GM23338 (cell line): ENCODE results near the gene RGS21. TPM values are rescaled to one million over a fixed set of nuclear protein-coding genes. Genes with fewer than 3 reads are reported as not detected.

ENCODE experiments used
- ATAC-seq: fragments of 200-7000 bp; cut with Tn5 transposase; 3 replicates; pipeline ENCODE4 v1.9.1; 2020
- DNase-seq: peaks from one replicate; pipeline ENCODE4 v3.0.0-alpha.2; 2015; ENCODE audit warnings: low spot score
- H2AFZ ChIP-seq: fragments of 200-600 bp; sonication (generic); 2 replicates; pipeline ENCODE4 v1.8.0; 2016; ENCODE audit warnings: antibody characterized with exemption, mild to moderate bottlenecking, moderate library complexity
- H3F3A ChIP-seq: fragments of 200-600 bp; sonication (generic); replicated peaks from 2 replicates; pipeline ENCODE4 v1.8.0; 2017; ENCODE audit warnings: antibody characterized with exemption, mixed run types, low read depth
- H3K27ac ChIP-seq: fragments of 200-600 bp; sonication (generic); 2 replicates; pipeline ENCODE4 v1.6.1; 2016; ENCODE audit warnings: low read depth
- H3K27me3 ChIP-seq: fragments of 200-600 bp; sonication (generic); 2 replicates; pipeline ENCODE4 v1.8.0; 2016; ENCODE audit warnings: mild to moderate bottlenecking, mixed run types, moderate library complexity; ENCODE audit not compliant: insufficient read depth
- H3K36me3 ChIP-seq: fragments of 200-600 bp; sonication (generic); 2 replicates; pipeline ENCODE4 v1.8.0; 2016; ENCODE audit warnings: mild to moderate bottlenecking; ENCODE audit not compliant: insufficient read depth
- H3K4me1 ChIP-seq: fragments of 200-600 bp; sonication (generic); 2 replicates; pipeline ENCODE4 v1.8.0; 2016; ENCODE audit warnings: mild to moderate bottlenecking, moderate library complexity; ENCODE audit not compliant: insufficient read depth
- H3K4me2 ChIP-seq: fragments of 200-600 bp; sonication (generic); 2 replicates; pipeline ENCODE4 v1.7.1; 2017; ENCODE audit warnings: mixed run types
- H3K4me3 ChIP-seq: fragments of 200-600 bp; sonication (generic); 2 replicates; pipeline ENCODE4 v1.6.1; 2016; ENCODE audit warnings: mixed run types
- H3K79me2 ChIP-seq: fragments of 200-600 bp; sonication (generic); replicated peaks from 2 replicates; pipeline ENCODE4 v1.8.0; 2017; ENCODE audit warnings: mild to moderate bottlenecking; ENCODE audit not compliant: insufficient read depth
- H3K9me2 ChIP-seq: fragments of 200-600 bp; sonication (generic); 2 replicates; pipeline ENCODE4 v1.8.0; 2017; ENCODE audit not compliant: insufficient read depth
- H4K20me1 ChIP-seq: fragments of 200-600 bp; sonication (generic); replicated peaks from 2 replicates; pipeline ENCODE4 v1.8.0; 2017; ENCODE audit warnings: mild to moderate bottlenecking; ENCODE audit not compliant: insufficient read depth
- H3K27ac Mint-ChIP-seq: 2 replicates; pipeline ENCODE4 v1.8.0; 2020; ENCODE audit warnings: inconsistent platforms, mild to moderate bottlenecking, moderate library complexity, mixed read lengths
- H3K27me3 Mint-ChIP-seq: 3 replicates; pipeline ENCODE4 v1.8.0; 2022; ENCODE audit warnings: low read depth, mild to moderate bottlenecking, moderate library complexity, mixed read lengths, inconsistent platforms; ENCODE audit not compliant: insufficient read depth, poor library complexity
- H3K36me3 Mint-ChIP-seq: 3 replicates; pipeline ENCODE4 v1.8.0; 2021; ENCODE audit warnings: low read depth, mild to moderate bottlenecking, inconsistent platforms, moderate library complexity, mixed read lengths
- H3K4me1 Mint-ChIP-seq: 3 replicates; pipeline ENCODE4 v1.8.0; 2020; ENCODE audit warnings: mild to moderate bottlenecking, inconsistent platforms, mixed read lengths
- H3K4me3 Mint-ChIP-seq: 3 replicates; pipeline ENCODE4 v1.8.0; 2021; ENCODE audit warnings: moderate library complexity, mild to moderate bottlenecking, inconsistent platforms, mixed read lengths
- H3K9me3 Mint-ChIP-seq: 3 replicates; pipeline ENCODE4 v1.8.0; 2020; ENCODE audit warnings: moderate library complexity, mild to moderate bottlenecking, inconsistent platforms, mixed read lengths
- CREB1 ChIP-seq: fragments of 250-450 bp; sonication (Bioruptor Pico); IDR thresholded peaks from 2 replicates; pipeline ENCODE4 v1.5.0; 2020; ENCODE audit warnings: low read depth, mild to moderate bottlenecking, moderate library complexity
- EZH2 ChIP-seq: fragments of 200-600 bp; sonication (generic); IDR thresholded peaks from one replicate; pipeline ENCODE4 v1.8.0; 2017; ENCODE audit warnings: antibody characterized with exemption, mild to moderate bottlenecking, low read depth; ENCODE audit not compliant: unreplicated experiment
- EZH2phosphoT487 ChIP-seq: fragments of 200-600 bp; sonication (generic); IDR thresholded peaks from one replicate; pipeline ENCODE4 v1.8.1; 2018; ENCODE audit warnings: antibody characterized with exemption; ENCODE audit not compliant: unreplicated experiment
- JUNB ChIP-seq: IDR thresholded peaks from one replicate; pipeline ENCODE4 v1.6.1; 2016; ENCODE audit warnings: antibody characterized with exemption; ENCODE audit not compliant: unreplicated experiment
- NANOG ChIP-seq: IDR thresholded peaks from 2 replicates; pipeline ENCODE4 v1.6.1; 2016; ENCODE audit warnings: antibody characterized with exemption, borderline replicate concordance
- POLR2AphosphoS5 ChIP-seq: IDR thresholded peaks from 2 replicates; pipeline ENCODE4 v1.6.1; 2016; ENCODE audit warnings: antibody characterized with exemption, low read depth
- STAT1 ChIP-seq: IDR thresholded peaks from one replicate; pipeline ENCODE4 v1.6.1; 2016; ENCODE audit warnings: antibody characterized with exemption; ENCODE audit not compliant: unreplicated experiment
- ZNF114 ChIP-seq: fragments of 250-450 bp; sonication (Bioruptor Pico); IDR thresholded peaks from 2 replicates; pipeline ENCODE4 v1.5.0; 2020; ENCODE audit warnings: mild to moderate bottlenecking, moderate library complexity
- ZNF331 ChIP-seq: fragments of 250-450 bp; sonication (Bioruptor Pico); IDR thresholded peaks from 2 replicates; pipeline ENCODE4 v1.5.0; 2020; ENCODE audit warnings: low read depth, mild to moderate bottlenecking, moderate library complexity
- polyA plus RNA-seq: library from polyadenylated mRNA; unstranded; fragments of >200 nt; fragmentation: Nextera tagmentation; extraction: Ambion mirVana; gene quantifications from 2 replicates; pipeline ENCODE4 v1.2.1, GENCODE V29; 2016
- total RNA-seq: library from RNA; depleted of rRNA; stranded (reverse); fragments of >200 nt; shearing (Covaris generic); gene quantifications from 2 replicates; pipeline ENCODE4 v1.2.3, GENCODE V29; 2014
- TF ChIP-seq, protein P1 (sequence below): IDR thresholded peaks from 2 replicates; pipeline ENCODE4 v1.6.1; 2016; ENCODE audit warnings: antibody characterized with exemption
- TF ChIP-seq, protein P2 (sequence below): fragments of 250-450 bp; sonication (Bioruptor Pico); IDR thresholded peaks from 2 replicates; pipeline ENCODE4 v1.5.0; 2020; ENCODE audit warnings: mild to moderate bottlenecking, moderate library complexity
- TF ChIP-seq, protein P3 (sequence below), 2 experiments: fragments of 200-600 bp in 1 of 2; sonication (generic) in 1 of 2; conservative IDR thresholded peaks; 2 replicates each; pipeline versions ENCODE4 v1.5.1 to v1.6.1; 2016 to 2017; ENCODE audit warnings: antibody characterized with exemption in 2 of 2, low read depth in 2 of 2, mild to moderate bottlenecking in 2 of 2, moderate library complexity in 1 of 2
- TF ChIP-seq, protein P4 (sequence below): IDR thresholded peaks from one replicate; pipeline ENCODE4 v1.6.1; 2018; ENCODE audit warnings: antibody characterized with exemption; ENCODE audit not compliant: unreplicated experiment

RGS21 gene
- total and polyA plus RNA-seq, 2 experiments from 2014 or later: not detected

DNA sequence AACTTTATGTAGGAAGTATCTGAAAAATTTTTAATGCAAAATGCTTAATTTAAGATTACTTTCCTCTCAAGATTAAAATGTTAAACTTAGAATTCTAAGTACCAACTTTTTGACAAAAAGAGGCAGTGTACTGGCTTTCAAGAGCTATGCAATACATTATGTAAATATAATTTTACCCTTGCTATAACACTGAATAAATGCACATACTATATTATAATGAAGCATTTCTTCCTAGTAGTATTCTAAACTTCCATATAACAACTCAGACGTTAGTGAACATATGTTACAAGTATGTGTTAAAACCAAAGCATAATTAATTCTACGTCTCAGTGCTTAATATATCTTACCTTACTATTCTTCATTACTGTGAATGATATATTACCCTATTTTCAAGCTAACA, 58.5 kb downstream of the RGS21 start:
- no peaks in the 10 kb centered on the region for H3K27me3 ChIP-seq
- H3K36me3 ChIP-seq: no peaks in the 10 kb centered on the region

More for the DNA sequence above, 58.5 kb downstream of the RGS21 start:
- Histone ChIP-seq H3K79me2 (no peaks in the 10 kb centered on the region), H2AFZ (no peak overlapping the region), H3K4me3 (no peak overlapping the region), H3F3A (no peaks in the 10 kb centered on the region), H4K20me1 (no peaks in the 10 kb centered on the region), H3K4me2 (no peak overlapping the region), H3K27ac (no peak overlapping the region), H3K4me1 (peaks cover 39% of the 10 kb centered on the region), H3K9me2 (no peaks in the 10 kb centered on the region)
- peaks cover 31% of the 10 kb centered on the region for H3K4me1 Mint-ChIP-seq
- no peaks in the 10 kb centered on the region for H3K27me3 Mint-ChIP-seq
- TF ChIP-seq JUNB (no peak), STAT1 (no peak), ZNF114 (CRISPR knock-in tag) (no peak), CREB1 (CRISPR knock-in tag) (no peak), POLR2AphosphoS5 (no peak), NANOG (no peak), ZNF331 (CRISPR knock-in tag) (no peak), EZH2phosphoT487 (no peak), EZH2 (no peak)
- TF ChIP-seq, protein P1, sequence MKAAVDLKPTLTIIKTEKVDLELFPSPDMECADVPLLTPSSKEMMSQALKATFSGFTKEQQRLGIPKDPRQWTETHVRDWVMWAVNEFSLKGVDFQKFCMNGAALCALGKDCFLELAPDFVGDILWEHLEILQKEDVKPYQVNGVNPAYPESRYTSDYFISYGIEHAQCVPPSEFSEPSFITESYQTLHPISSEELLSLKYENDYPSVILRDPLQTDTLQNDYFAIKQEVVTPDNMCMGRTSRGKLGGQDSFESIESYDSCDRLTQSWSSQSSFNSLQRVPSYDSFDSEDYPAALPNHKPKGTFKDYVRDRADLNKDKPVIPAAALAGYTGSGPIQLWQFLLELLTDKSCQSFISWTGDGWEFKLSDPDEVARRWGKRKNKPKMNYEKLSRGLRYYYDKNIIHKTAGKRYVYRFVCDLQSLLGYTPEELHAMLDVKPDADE: no peak
- TF ChIP-seq, protein P2, sequence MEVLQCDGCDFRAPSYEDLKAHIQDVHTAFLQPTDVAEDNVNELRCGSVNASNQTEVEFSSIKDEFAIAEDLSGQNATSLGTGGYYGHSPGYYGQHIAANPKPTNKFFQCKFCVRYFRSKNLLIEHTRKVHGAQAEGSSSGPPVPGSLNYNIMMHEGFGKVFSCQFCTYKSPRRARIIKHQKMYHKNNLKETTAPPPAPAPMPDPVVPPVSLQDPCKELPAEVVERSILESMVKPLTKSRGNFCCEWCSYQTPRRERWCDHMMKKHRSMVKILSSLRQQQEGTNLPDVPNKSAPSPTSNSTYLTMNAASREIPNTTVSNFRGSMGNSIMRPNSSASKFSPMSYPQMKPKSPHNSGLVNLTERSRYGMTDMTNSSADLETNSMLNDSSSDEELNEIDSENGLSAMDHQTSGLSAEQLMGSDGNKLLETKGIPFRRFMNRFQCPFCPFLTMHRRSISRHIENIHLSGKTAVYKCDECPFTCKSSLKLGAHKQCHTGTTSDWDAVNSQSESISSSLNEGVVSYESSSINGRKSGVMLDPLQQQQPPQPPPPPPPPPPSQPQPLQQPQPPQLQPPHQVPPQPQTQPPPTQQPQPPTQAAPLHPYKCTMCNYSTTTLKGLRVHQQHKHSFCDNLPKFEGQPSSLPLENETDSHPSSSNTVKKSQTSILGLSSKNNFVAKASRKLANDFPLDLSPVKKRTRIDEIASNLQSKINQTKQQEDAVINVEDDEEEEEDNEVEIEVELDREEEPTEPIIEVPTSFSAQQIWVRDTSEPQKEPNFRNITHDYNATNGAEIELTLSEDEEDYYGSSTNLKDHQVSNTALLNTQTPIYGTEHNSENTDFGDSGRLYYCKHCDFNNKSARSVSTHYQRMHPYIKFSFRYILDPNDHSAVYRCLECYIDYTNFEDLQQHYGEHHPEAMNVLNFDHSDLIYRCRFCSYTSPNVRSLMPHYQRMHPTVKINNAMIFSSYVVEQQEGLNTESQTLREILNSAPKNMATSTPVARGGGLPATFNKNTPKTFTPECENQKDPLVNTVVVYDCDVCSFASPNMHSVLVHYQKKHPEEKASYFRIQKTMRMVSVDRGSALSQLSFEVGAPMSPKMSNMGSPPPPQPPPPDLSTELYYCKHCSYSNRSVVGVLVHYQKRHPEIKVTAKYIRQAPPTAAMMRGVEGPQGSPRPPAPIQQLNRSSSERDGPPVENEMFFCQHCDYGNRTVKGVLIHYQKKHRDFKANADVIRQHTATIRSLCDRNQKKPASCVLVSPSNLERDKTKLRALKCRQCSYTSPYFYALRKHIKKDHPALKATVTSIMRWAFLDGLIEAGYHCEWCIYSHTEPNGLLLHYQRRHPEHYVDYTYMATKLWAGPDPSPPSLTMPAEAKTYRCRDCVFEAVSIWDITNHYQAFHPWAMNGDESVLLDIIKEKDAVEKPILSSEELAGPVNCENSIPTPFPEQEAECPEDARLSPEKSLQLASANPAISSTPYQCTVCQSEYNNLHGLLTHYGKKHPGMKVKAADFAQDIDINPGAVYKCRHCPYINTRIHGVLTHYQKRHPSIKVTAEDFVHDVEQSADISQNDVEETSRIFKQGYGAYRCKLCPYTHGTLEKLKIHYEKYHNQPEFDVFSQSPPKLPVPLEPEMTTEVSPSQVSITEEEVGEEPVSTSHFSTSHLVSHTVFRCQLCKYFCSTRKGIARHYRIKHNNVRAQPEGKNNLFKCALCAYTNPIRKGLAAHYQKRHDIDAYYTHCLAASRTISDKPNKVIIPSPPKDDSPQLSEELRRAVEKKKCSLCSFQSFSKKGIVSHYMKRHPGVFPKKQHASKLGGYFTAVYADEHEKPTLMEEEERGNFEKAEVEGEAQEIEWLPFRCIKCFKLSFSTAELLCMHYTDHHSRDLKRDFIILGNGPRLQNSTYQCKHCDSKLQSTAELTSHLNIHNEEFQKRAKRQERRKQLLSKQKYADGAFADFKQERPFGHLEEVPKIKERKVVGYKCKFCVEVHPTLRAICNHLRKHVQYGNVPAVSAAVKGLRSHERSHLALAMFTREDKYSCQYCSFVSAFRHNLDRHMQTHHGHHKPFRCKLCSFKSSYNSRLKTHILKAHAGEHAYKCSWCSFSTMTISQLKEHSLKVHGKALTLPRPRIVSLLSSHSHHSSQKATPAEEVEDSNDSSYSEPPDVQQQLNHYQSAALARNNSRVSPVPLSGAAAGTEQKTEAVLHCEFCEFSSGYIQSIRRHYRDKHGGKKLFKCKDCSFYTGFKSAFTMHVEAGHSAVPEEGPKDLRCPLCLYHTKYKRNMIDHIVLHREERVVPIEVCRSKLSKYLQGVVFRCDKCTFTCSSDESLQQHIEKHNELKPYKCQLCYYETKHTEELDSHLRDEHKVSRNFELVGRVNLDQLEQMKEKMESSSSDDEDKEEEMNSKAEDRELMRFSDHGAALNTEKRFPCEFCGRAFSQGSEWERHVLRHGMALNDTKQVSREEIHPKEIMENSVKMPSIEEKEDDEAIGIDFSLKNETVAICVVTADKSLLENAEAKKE (CRISPR knock-in tag): no peak
- TF ChIP-seq, protein P3, sequence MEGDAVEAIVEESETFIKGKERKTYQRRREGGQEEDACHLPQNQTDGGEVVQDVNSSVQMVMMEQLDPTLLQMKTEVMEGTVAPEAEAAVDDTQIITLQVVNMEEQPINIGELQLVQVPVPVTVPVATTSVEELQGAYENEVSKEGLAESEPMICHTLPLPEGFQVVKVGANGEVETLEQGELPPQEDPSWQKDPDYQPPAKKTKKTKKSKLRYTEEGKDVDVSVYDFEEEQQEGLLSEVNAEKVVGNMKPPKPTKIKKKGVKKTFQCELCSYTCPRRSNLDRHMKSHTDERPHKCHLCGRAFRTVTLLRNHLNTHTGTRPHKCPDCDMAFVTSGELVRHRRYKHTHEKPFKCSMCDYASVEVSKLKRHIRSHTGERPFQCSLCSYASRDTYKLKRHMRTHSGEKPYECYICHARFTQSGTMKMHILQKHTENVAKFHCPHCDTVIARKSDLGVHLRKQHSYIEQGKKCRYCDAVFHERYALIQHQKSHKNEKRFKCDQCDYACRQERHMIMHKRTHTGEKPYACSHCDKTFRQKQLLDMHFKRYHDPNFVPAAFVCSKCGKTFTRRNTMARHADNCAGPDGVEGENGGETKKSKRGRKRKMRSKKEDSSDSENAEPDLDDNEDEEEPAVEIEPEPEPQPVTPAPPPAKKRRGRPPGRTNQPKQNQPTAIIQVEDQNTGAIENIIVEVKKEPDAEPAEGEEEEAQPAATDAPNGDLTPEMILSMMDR (conservative IDR thresholded peaks at IDR 0.05; ENCODE audit: low read depth in 2 of 2): no peak
- TF ChIP-seq, protein P4, sequence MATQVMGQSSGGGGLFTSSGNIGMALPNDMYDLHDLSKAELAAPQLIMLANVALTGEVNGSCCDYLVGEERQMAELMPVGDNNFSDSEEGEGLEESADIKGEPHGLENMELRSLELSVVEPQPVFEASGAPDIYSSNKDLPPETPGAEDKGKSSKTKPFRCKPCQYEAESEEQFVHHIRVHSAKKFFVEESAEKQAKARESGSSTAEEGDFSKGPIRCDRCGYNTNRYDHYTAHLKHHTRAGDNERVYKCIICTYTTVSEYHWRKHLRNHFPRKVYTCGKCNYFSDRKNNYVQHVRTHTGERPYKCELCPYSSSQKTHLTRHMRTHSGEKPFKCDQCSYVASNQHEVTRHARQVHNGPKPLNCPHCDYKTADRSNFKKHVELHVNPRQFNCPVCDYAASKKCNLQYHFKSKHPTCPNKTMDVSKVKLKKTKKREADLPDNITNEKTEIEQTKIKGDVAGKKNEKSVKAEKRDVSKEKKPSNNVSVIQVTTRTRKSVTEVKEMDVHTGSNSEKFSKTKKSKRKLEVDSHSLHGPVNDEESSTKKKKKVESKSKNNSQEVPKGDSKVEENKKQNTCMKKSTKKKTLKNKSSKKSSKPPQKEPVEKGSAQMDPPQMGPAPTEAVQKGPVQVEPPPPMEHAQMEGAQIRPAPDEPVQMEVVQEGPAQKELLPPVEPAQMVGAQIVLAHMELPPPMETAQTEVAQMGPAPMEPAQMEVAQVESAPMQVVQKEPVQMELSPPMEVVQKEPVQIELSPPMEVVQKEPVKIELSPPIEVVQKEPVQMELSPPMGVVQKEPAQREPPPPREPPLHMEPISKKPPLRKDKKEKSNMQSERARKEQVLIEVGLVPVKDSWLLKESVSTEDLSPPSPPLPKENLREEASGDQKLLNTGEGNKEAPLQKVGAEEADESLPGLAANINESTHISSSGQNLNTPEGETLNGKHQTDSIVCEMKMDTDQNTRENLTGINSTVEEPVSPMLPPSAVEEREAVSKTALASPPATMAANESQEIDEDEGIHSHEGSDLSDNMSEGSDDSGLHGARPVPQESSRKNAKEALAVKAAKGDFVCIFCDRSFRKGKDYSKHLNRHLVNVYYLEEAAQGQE: no peak
- H3K27ac Mint-ChIP-seq: no peak overlapping the region
- no peak overlapping the region for H3K4me3 Mint-ChIP-seq
- H3K9me3 Mint-ChIP-seq: no peaks in the 10 kb centered on the region
- DNase-seq (no peak), ATAC-seq (no peak)
- H3K36me3 Mint-ChIP-seq: no peaks in the 10 kb centered on the region
